ENCODE results near the gene OPN4.

OPN4 gene

DNA sequence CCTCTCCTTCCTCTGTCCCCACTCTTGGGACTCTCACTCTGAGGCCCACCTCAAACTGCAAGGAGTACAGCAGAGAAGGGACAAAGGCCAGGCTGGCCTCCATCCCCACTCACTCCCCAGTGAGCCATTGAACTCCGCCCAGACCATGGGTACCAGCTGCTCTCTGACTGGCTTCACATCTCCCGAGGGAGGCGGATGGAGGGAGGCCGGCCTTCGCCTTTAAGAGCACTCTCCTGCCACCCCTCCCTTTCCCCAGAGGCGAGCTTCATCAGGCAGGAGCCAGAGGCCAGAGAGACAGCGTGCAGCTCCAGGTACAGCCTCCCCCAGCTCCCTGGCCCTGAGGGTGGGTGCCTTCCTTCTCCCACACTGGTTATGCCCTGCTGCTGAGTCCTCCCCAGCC lies 12.2 kb downstream of the OPN4 start:
- no peaks in the 10 kb centered on the region for H3K4me1 ChIP-seq (ENCODE audit: insufficient read depth, low read length)
- no peak overlapping the region for H3K9ac ChIP-seq (ENCODE audit: low read depth, low read length)
- DNase-seq, result no peak
- no peaks in the 10 kb centered on the region for H3K27me3 ChIP-seq (ENCODE audit: insufficient read depth, low read length, poor library complexity)
- no peak for ATAC-seq (ENCODE audit: insufficient read depth, low read depth)
- H3K4me2 ChIP-seq (ENCODE audit: insufficient read depth, low read length), result no peak overlapping the region
- H2AFZ ChIP-seq (ENCODE audit: low read depth, low read length), result no peak overlapping the region
- TF ChIP-seq CTCF (IDR thresholded peaks at IDR 0.05; ENCODE audit: borderline replicate concordance, extremely low read depth, low read length, poor library complexity, severe bottlenecking) (no peak), EZH2 (IDR thresholded peaks at IDR 0.05; ENCODE audit: borderline replicate concordance, low read depth, low read length, severe bottlenecking) (no peak)
- no peaks in the 10 kb centered on the region for H3K36me3 ChIP-seq (ENCODE audit: insufficient read depth, low read length)
- no peak overlapping the region for H3K27ac ChIP-seq (ENCODE audit: low read length)
- H3K79me2 ChIP-seq (ENCODE audit: insufficient read depth, low read length), result no peaks in the 10 kb centered on the region
- H3K9me3 ChIP-seq (ENCODE audit: insufficient read depth, low read length, severe bottlenecking), result no peaks in the 10 kb centered on the region
- no peak overlapping the region for H3K4me3 ChIP-seq (ENCODE audit: low read depth in 1 of 2, low read length in 2 of 2)
- no peaks in the 10 kb centered on the region; the same call in 1 of the 2 replicates for H4K20me1 ChIP-seq (ENCODE audit: insufficient read depth, low read length)

DNA sequence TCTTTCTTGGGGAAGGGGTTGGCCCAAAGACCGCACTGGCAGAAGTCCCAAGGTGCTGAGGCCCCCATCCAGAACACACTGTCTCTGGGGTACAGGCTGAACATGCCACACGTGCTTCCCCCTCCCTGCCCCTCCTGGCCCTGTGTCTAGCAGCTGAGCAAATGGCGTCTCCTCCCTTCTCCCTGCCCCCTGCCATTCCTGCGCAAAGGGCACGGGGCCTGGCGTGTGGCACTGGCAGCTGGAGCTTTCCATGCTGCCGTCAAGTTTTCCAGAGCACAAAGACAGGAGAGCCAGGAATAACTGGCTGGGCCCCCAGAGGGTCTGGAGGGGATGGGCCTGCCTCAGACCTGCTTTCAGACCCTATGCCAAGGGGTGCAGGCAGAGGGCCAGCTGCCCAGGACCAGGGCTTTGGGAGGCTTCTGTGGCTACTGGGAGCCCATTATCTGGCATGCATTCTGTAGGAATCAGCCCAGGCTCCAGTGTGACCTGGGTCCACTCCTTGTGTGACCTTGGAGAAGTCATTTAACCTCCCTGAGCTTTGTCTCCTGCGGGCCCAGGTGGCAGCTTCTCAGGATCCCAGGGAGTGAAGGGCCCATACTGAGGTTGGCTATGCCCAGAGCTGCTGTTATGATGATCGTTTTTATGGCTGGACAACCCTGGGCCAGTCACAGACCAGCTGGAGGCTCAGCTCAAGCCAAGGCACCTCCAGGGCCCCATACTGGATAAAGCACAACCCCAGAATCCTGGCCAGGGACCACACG lies 13.3 kb downstream of the OPN4 start:
- Histone ChIP-seq H4K20me1 (ENCODE audit: insufficient read depth, low read length) (no peaks in the 10 kb centered on the region; the same call in 1 of the 2 replicates), H3K4me3 (ENCODE audit: low read depth in 1 of 2, low read length in 2 of 2) (no peak overlapping the region), H3K27ac (ENCODE audit: low read length) (no peak overlapping the region), H3K4me2 (ENCODE audit: insufficient read depth, low read length) (no peak overlapping the region), H2AFZ (ENCODE audit: low read depth, low read length) (no peak overlapping the region), H3K9ac (ENCODE audit: low read depth, low read length) (no peak overlapping the region), H3K79me2 (ENCODE audit: insufficient read depth, low read length) (no peaks in the 10 kb centered on the region), H3K4me1 (ENCODE audit: insufficient read depth, low read length) (no peaks in the 10 kb centered on the region), H3K27me3 (ENCODE audit: insufficient read depth, low read length, poor library complexity) (no peaks in the 10 kb centered on the region), H3K36me3 (ENCODE audit: insufficient read depth, low read length) (no peaks in the 10 kb centered on the region), H3K9me3 (ENCODE audit: insufficient read depth, low read length, severe bottlenecking) (no peaks in the 10 kb centered on the region)
- DNase-seq (no peak), ATAC-seq (ENCODE audit: insufficient read depth, low read depth) (no peak)
- TF ChIP-seq EZH2 (IDR thresholded peaks at IDR 0.05; ENCODE audit: borderline replicate concordance, low read depth, low read length, severe bottlenecking), result no peak
- no peak for TF ChIP-seq CTCF (IDR thresholded peaks at IDR 0.05; ENCODE audit: borderline replicate concordance, extremely low read depth, low read length, poor library complexity, severe bottlenecking)

DNA sequence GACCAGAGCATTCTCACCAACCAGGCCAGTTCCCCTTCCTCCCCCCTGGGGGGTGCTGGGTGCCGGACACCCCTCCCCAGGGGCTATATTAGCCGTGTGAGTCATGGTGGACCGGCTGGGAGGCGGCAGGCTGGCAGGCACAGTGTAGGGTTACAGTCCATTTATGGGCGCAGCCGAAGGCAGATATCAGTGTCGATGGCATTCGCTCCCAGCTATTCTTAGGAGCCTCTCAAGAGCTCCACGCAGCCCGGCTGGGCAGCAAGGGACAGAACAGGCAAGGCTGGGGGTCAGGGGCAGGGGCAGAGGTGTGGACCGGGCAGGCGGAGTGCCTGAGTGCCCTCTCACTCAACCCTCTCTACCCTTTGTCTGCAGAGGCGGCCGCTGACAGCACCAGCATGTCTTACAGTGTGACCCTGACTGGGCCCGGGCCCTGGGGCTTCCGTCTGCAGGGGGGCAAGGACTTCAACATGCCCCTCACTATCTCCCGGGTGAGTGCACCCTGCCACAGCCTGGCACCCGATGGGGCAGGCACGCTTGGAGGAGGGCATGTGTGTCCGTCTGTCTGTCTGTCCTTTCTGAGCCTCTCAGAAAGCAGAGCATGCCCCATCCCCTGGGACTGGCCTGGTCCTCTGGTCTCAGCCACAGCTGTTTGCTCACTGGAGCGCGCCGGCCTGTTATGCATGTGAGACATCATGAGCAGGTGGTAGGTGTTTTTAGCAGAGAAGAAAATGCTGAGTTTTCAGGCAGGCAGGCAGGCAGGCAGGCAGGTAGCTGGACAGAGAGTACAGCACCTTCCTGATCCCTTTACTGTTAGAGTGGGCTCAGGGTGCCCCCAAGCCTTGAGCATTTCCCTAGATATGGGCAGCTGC lies 14.2 kb downstream of the OPN4 start, which contains the start of gene LDB3:
LDB3 (plus strand) TSS at position 215 of the 869 bp plus-strand sequence; CDS start at position 396, 181 bp downstream.
- no peaks in the 10 kb centered on the region for H3K27me3 ChIP-seq (ENCODE audit: insufficient read depth, low read length, poor library complexity)
- no peak within 1 kb of the TSS for H3K4me3 ChIP-seq (ENCODE audit: low read depth in 1 of 2, low read length in 2 of 2)
- ATAC-seq (ENCODE audit: insufficient read depth, low read depth) (no peak), DNase-seq (no peak)
- no peak within 1 kb of the TSS for H3K27ac ChIP-seq (ENCODE audit: low read length)
- no peak within 1 kb of the TSS for H2AFZ ChIP-seq (ENCODE audit: low read depth, low read length)
- no peak within 1 kb of the TSS for H3K9ac ChIP-seq (ENCODE audit: low read depth, low read length)
- H3K36me3 ChIP-seq (ENCODE audit: insufficient read depth, low read length), result no peaks in the 10 kb centered on the region
- no peaks in the 10 kb centered on the region for H3K79me2 ChIP-seq (ENCODE audit: insufficient read depth, low read length)
- TF ChIP-seq CTCF (IDR thresholded peaks at IDR 0.05; ENCODE audit: borderline replicate concordance, extremely low read depth, low read length, poor library complexity, severe bottlenecking), result no peak
- no peak for TF ChIP-seq EZH2 (IDR thresholded peaks at IDR 0.05; ENCODE audit: borderline replicate concordance, low read depth, low read length, severe bottlenecking)
- H4K20me1 ChIP-seq (ENCODE audit: insufficient read depth, low read length), result no peaks in the 10 kb centered on the region; the same call in 1 of the 2 replicates
- no peaks in the 10 kb centered on the region for H3K4me1 ChIP-seq (ENCODE audit: insufficient read depth, low read length)
- H3K9me3 ChIP-seq (ENCODE audit: insufficient read depth, low read length, severe bottlenecking), result no peaks in the 10 kb centered on the region
- no peak within 1 kb of the TSS for H3K4me2 ChIP-seq (ENCODE audit: insufficient read depth, low read length)
